HepG2 (cell line): ENCODE measurements around the gene SLC12A9. TPM values are rescaled to one million over a fixed set of nuclear protein-coding genes. Genes with fewer than 3 reads are reported as not detected.

Source experiments
- AFF4 ChIP-seq: sonication (generic); formaldehyde crosslinking; IDR thresholded peaks from 2 replicates; pipeline ENCODE4 v1.4.0; 2020; ENCODE audit warnings: missing genetic modification reagents
- ARID3A ChIP-seq: IDR thresholded peaks from 2 replicates; pipeline ENCODE4 v1.6.1; 2012; ENCODE audit warnings: low read depth, low read length, improper control_type of control experiment
- EZH2 ChIP-seq: conservative IDR thresholded peaks from 2 replicates; pipeline ENCODE4 v1.6.1; 2012; ENCODE audit warnings: mild to moderate bottlenecking, low read depth, low read length, moderate library complexity
- GPN1 ChIP-seq: sonication (generic); formaldehyde crosslinking; IDR thresholded peaks from 2 replicates; pipeline ENCODE4 v1.5.1; 2020; ENCODE audit warnings: missing genetic modification reagents, borderline replicate concordance
- HCFC1 ChIP-seq: fragments of 150-350 bp; IDR thresholded peaks from 2 replicates; pipeline ENCODE4 v1.6.1; 2014; ENCODE audit warnings: low read depth, low read length
- MEF2D ChIP-seq: sonication (generic); formaldehyde crosslinking; IDR thresholded peaks from 2 replicates; pipeline ENCODE4 v1.5.1; 2020; ENCODE audit warnings: mild to moderate bottlenecking, missing genetic modification reagents
- MXD4 ChIP-seq: IDR thresholded peaks from 2 replicates; pipeline ENCODE4 v1.6.1; 2016; ENCODE audit warnings: mild to moderate bottlenecking, missing biosample characterization, missing genetic modification reagents
- NFATC3 ChIP-seq: sonication (generic); formaldehyde crosslinking; IDR thresholded peaks from 2 replicates; pipeline ENCODE4 v1.5.1; 2020; ENCODE audit warnings: mild to moderate bottlenecking, missing genetic modification reagents
- NFE2L1 ChIP-seq: sonication (generic); formaldehyde crosslinking; IDR thresholded peaks from 2 replicates; pipeline ENCODE4 v1.4.0; 2020; ENCODE audit warnings: missing genetic modification reagents, mild to moderate bottlenecking, borderline replicate concordance
- NR2C2 ChIP-seq: sonication (generic); formaldehyde crosslinking; IDR thresholded peaks from 2 replicates; pipeline ENCODE4 v1.4.0; 2020; ENCODE audit warnings: missing genetic modification reagents, mild to moderate bottlenecking, moderate library complexity, borderline replicate concordance
- PAXIP1 ChIP-seq: sonication (generic); formaldehyde crosslinking; conservative IDR thresholded peaks from 2 replicates; pipeline ENCODE4 v1.4.0; 2020; ENCODE audit warnings: mild to moderate bottlenecking, missing genetic modification reagents, moderate library complexity
- PREB ChIP-seq: sonication (generic); formaldehyde crosslinking; IDR thresholded peaks from 2 replicates; pipeline ENCODE4 v1.4.0; 2020; ENCODE audit warnings: missing genetic modification reagents
- XBP1 ChIP-seq: sonication (generic); formaldehyde crosslinking; IDR thresholded peaks from 2 replicates; pipeline ENCODE4 v1.5.0; 2020; ENCODE audit warnings: missing genetic modification reagents
- ZMYM4 ChIP-seq: sonication (generic); formaldehyde crosslinking; IDR thresholded peaks from 2 replicates; pipeline ENCODE4 v1.8.1; 2023; ENCODE audit warnings: mild to moderate bottlenecking, missing genetic modification reagents
- ZNF7 ChIP-seq: IDR thresholded peaks from 2 replicates; pipeline ENCODE4 v1.6.1; 2016; ENCODE audit warnings: missing biosample characterization, missing genetic modification reagents
- ZNF761 ChIP-seq: sonication (generic); formaldehyde crosslinking; conservative IDR thresholded peaks from 2 replicates; pipeline ENCODE4 v1.4.0; 2020; ENCODE audit warnings: mild to moderate bottlenecking, missing genetic modification reagents
- ZNF883 ChIP-seq: sonication (generic); formaldehyde crosslinking; IDR thresholded peaks from 2 replicates; pipeline ENCODE4 v1.5.1; 2020; ENCODE audit warnings: mild to moderate bottlenecking, missing genetic modification reagents; ENCODE audit errors: not compliant biosample characterization
- polyA plus RNA-seq, 8 experiments: library from polyadenylated mRNA; depleted of rRNA in 3 of 8; stranded (reverse) in 7 of 8; unstranded in 1 of 8; fragments of >200 nt; fragmentation: Illumina TruSeq in 4 of 8; extraction: Trizol in 4 of 8; gene quantifications; 2 replicates each; pipeline versions ENCODE4 v1.2.1 to v1.2.3, GENCODE V29; 2011 to 2016; ENCODE audit warnings: low read depth in 4 of 8, missing spikeins in 1 of 8, mixed read lengths in 1 of 8; ENCODE audit not compliant: insufficient read depth in 1 of 8
- total RNA-seq, 5 experiments: library from RNA; depleted of rRNA; stranded (reverse); fragments of >200 nt; fragmentation: Illumina TruSeq; extraction: Trizol; gene quantifications; 2 replicates each; pipeline ENCODE4 v1.2.3, GENCODE V29; 2016; ENCODE audit warnings: low read depth in 1 of 5
- TF ChIP-seq, protein P1 (sequence below): sonication (generic); formaldehyde crosslinking; IDR thresholded peaks from 2 replicates; pipeline ENCODE4 v1.4.0; 2020; ENCODE audit warnings: missing genetic modification reagents

Gene SLC12A9
- total and polyA plus RNA-seq, 2 of the 13 experiments (the other 11 are each of a cell fraction or from before 2014, with no cell fraction given): 8.7 to 16.6 TPM

- TF ChIP-seq ARID3A (no peak), PAXIP1 (CRISPR knock-in tag) (0 out of 2 replicates have a peak, but pooled peaks have one; percentile 18), AFF4 (CRISPR knock-in tag) (0 out of 2 replicates have a peak, but pooled peaks have one; percentile 18), HCFC1 (no peak), ZMYM4 (CRISPR knock-in tag) (no peak), ZNF883 (peak; percentile 88), GPN1 (CRISPR knock-in tag) (peak; percentile 90), NFATC3 (CRISPR knock-in tag) (0 out of 2 replicates have a peak, but pooled peaks have one; percentile 82), ZNF7 (CRISPR knock-in tag) (no peak), PREB (peak; percentile 89; the same call in 1 of the 2 replicates), NR2C2 (CRISPR knock-in tag) (peak; percentile 1; the same call in 1 of the 2 replicates), MEF2D (CRISPR knock-in tag) (no peak), XBP1 (peak; percentile 72; the same call in 1 of the 2 replicates), EZH2 (no peak), NFE2L1 (CRISPR knock-in tag) (no peak; the same call in 1 of the 2 replicates), MXD4 (peak; percentile 93), ZNF761 (no peak)
- TF ChIP-seq, protein P1, sequence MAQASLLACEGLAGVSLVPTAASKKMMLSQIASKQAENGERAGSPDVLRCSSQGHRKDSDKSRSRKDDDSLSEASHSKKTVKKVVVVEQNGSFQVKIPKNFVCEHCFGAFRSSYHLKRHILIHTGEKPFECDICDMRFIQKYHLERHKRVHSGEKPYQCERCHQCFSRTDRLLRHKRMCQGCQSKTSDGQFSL (CRISPR knock-in tag): no peak
Observed at GRCh38 chr7:100888988-100889750, 36.7 kb downstream of the SLC12A9 start, which contains the start of gene UFSP1 (continued).
